CD4-positive, alpha-beta T cell treated with Interleukin-15 for 1 hour (primary cell): ENCODE results near the gene METTL23.
"Not testable (repeated sequence)": the region's sequence is repeated elsewhere in the genome, so short reads cannot be mapped to it uniquely, and the experiment has no call there.

Source experiments
- DNase-seq: peaks from one replicate; pipeline ENCODE4 v3.0.0-alpha.2; 2020

METTL23 gene

DNA sequence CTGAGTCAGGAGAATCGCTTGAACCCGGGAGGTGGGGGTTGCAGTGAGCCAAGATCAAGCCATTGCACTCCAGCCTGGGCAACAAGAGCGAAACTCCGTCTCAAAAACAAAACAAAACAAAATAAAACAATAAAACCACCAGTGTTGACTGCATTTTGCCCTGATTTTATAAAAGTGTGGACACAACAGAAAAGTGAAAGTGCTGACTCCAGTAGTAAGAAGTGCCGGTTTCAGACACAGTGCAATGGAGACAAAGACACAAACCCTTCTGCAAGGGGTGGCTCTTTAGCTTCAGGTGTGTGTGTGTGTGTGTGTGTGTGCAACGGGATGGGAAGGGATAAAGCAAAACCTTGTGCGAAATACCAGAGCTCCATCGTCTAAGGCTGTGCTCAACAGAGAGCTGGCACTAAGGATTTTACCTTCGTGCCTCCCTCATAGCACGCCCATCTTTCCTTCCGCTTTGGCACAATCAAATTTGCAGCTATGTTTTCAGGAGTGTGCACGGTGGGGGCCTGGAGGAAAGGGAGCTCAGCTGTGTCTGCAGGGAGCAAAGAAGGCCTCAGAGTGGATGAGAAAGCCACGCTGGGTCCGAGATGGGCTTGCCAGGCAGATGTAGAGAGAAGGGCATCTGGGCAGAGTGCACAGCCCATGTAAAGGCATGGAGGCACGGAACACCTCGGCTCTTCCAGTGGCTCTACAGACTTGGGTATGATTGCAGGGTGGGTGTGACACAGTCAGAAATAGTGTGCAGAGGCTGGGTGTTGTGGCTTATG is 31.4 kb upstream of the METTL23 start:
- no peak for DNase-seq

DNA sequence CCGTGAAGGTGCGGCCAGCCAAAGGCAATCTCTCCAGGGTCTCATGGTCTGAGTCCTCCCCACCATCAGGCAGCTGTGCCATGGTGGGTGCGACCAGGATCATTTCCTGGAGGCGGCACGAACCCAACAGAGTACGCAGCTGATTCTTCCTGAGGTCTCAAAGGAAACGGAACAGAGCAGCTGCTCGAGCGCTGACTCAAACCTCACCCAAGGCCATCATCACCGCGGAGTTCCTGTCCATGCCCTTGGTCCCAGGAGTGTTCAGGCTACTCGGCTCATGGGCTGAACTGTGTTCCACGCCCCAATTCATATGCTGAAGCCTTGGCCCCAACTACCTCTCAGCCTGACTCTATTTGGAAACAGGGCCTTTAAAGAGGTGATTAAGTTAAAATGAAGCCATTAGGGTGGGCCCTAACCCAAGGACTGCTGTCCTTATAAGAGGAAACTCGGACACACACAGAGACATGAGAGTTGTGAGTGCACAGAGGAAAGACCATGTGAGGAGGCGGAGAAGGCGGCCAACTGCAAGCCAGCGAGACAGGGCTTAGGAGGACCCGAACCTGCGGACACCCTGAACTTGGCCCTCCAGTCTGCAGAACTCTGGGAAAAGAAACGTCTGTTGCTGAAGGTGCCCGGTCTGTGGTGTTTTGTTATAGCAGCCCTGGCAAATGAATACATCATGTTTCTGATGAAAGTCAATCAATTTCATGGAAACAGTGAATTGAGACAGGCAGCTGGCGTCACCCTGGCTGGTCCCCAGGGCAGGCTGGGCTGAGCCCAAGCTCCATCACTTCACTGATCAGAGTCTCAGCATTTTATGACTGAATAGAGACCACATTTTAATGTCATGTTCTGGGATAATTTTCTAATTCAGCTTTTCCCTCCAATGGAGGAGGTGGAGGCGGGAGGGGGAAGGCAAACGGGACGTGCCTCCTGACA is 29.6 kb upstream of the METTL23 start:
- no peak for DNase-seq

- no peak for DNase-seq
Measured at GRCh38 chr17:76697702-76698465, 28.8 kb upstream of the METTL23 start.

DNA sequence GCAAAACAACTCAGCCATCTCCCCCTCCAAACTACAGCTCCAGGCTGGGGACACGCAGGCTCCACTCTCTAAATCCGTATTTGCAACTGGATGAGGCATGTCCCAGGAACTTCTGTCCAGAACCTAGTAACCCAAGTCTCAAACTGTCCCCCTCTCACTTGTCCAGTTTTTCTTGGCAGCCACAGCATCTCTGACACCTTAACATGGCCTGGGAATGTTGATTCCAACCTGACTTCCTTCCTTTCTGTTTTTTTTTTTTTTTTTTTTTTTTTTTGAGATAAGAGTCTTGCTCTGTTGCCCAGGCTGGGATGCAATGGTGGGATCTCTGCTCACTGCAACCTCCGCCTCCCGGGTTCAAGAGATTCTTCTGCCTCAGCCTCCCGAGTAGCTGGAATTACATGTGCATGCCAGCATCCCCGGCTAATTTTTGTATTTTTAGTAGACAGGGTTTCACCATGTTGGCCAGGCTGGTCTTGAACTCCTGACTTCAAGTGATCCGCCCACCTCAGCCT is 28.1 kb upstream of the METTL23 start:
- DNase-seq: not testable (repeated sequence)

DNA sequence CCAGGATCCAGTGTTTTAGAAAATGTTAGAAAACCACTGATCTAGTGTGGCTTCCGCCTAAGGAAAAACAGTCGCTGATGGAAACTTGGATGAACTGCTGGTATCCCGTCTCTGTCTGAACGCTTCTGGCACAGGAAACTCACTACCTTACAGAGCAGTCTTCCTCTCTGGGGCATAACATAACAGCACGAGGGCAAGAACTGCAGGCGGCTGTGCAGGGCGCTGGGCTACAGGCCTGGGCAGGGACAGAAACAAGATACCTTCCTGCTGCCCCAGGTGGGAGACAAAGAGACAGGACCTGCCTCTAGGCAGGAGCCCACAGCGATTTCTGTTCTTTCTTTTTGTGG is 26.4 kb upstream of the METTL23 start:
- DNase-seq: no peak

- peak; percentile 21 for DNase-seq
Measured at GRCh38 chr17:76700617-76701470, 25.8 kb upstream of the METTL23 start.

DNA sequence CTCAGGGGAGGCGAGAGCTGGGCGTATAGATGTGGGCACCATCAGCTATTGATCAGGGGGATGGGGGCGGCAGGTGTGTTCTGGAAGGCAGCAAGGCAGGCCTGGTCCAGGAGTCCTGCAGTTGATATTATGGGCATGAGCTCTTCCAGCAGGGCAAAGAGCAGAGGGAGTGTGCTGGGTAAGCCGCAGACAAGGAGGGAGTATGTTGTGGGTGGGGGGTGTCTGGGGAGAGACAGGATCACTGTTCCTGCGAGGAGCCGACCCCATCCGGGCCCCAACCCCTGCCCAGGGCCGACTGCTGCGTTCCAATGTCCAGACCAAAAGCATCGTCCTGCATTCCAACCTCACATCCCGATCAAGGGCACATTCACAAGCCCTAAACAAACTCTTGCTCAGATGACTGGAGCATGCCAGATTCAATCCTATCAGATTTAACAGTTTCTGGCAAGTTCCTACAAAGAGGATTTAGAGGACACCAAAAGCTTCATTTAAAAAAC is 25.1 kb upstream of the METTL23 start:
- no peak for DNase-seq

DNA sequence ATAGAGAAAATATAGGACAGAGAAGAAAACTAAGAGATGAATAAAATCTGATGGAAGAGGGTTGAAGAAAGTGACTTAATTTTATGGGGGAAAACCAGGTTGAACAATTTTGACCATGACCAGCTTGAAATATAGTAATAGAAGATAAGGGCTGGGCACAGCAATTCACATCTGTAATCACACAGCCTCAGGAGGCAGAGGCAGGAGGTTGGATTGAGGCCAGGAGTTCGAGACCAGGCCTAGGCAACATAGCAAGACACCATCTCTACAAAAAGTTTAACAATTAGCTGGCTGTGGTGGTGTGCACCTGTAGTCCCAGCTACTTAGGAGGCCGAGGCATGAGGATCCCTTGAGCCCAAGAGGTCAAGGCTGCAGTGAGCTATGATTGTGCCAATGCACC is 24.6 kb upstream of the METTL23 start:
- DNase-seq: no peak

GRCh38 chr17:76702941-76703637 is 23.6 kb upstream of the METTL23 start:
- DNase-seq: no peak

DNA sequence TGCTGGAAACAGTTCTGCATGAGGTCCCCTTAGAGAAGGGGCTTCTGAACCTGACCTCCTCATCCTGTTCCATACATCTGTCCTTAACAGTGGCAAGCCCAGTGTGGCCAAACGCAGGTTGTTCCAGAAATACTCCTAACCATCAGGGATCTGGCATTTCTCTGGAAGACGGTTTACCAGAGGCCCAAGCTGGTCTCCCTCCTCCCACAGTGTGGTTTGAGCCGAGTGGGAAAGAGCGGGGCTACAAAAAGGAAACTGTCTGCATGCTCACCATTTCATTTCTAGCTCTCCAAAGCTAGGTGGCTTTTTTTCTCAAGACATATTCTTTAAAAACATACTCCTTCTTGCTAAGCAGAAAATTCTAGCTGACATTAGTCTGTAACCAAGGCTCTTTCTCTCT is 21.8 kb upstream of the METTL23 start:
- no peak for DNase-seq

- no peak for DNase-seq
Measured at GRCh38 chr17:76706817-76707216, 19.8 kb upstream of the METTL23 start.

DNA sequence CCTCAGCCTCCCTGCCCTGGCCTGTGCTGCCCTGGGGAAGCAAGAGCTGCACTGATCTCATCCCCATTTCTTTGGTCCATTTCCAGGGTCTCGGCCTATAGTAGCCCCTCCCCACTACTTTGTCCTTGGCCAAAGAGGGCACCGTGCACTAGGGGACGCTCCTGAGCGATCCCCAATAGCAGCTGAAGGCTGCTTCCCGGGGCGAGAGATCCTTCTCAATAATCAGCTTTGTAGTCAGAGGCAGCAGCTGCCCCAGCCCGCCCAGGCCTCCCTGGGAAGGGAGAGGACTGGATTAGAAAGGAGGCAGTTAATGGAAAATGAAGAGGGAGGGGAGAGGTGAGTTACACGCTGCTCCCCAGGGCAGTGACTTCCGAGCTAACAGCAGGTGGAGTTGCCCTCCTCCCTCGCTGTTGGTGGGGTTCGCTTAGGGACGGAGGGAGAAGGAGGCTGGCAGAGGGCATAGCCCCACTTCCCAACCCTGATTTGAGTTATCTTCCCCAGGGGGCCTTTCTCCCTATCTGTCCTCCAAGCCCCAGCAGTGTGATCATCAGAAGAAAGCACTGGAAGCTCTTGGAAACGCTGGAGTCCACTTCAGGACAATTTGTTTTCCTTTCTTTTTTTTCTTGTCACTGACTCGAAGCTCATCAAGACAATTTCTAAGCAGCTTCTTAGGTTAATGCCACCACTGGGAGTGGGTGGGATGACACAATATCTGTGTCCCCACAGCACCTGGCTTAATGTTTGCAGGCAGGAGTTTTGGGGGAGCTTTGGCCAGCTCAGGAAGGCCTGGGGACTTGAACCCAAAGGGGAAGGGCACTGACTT is 18.4 kb upstream of the METTL23 start:
- DNase-seq: no peak

GRCh38 chr17:76709077-76709950 is 17.3 kb upstream of the METTL23 start:
- no peak for DNase-seq

DNA sequence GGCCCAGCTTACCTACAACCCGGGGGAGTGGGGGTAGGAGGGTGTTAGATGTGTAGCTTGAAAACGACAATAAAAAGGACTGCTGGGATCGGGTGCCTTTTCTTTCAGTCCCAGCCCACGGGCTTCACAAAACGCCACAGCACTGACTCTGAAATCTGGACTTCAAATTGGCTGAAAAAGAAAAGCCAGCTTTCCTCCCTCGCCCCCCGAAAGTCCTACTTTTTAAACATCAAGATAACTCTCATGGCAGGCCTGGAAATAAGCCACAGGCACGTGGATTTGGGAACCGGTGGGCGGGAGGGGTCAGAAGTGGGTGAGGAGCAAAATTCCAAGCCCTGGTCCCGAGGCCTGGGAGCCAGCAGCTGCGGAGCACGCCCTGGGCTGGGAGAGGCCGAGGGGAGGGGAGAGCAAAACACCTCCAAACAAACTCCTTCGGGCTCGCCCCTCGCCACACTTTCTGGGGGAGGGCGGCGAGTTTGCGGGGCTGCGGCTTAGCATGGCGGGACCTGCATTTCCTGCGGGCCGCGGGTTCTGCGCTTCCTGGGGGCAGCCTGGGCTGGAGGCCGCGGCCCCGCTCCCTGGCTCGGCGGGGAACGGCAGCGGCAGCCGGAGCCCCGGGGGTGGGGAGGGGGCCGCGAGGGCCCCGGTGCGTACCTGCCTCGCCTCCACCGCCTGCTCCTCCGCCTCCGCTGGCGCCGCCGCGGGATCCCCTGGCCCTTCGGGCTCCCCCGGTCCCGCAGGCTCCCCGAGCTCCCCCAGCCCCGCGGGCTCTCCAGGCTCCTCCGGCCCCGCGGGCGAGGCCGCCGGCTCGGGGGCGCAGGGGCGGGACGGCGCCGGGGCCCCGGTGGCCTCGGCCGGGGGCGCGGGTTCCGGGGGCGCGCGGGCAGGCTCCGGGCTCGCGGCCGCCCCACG is 16.4 kb upstream of the METTL23 start:
- not testable (repeated sequence) for DNase-seq

GRCh38 chr17:76710863-76711611 is 15.6 kb upstream of the METTL23 start, which contains the start of gene MXRA7:
MXRA7 (minus strand) TSS chr17:76710965; CDS start chr17:76710946, 19 bp downstream.
- DNase-seq: peak; percentile 63

DNA sequence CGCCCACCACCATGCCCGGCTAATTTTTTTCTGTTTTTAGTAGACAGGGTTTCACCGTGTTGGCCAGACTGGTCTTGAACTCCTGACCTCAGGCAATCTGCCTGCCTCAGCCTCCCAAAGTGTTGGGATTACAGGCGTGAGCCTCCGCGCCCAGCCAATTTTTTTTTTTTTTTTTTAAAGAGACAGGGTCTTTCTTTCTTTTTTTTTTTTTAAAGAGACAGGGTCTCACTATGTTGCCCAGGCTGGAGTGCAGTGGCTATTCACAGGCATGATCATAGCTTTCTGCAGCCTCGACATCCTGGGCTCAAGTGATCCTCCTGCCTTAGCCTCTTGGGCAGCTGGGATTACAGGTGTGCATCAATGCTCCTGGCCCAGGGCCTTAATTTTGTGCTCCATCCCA is 14.3 kb upstream of the METTL23 start:
- DNase-seq: not testable (repeated sequence)

DNA sequence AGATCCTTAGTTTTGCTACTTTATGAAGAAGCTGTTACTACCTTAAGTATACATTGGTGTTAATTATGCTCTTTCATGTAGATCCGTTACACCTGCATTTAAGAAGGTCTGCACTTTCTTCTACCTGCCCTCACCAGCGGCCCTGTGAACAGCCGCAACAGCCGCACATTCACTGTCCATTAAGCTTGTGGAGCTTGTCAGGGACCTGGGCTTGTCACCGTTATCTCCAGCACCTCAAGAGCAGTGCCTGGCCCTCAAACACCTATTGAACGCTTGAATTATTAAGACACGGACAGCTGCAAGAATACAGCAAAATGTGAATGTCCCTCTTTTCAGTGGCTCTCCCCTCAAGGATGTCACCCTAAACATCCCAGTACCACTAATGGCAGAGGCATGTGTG is 12.9 kb upstream of the METTL23 start:
- no peak for DNase-seq
